T47D (cell line): ENCODE results near the gene PLCG2.

Source experiments
- DNase-seq, 2 experiments: peaks; one replicate each; pipeline versions ENCODE4 v3.0.0 to v3.0.0-alpha.2; 2011 to 2012; ENCODE audit warnings: low read depth in 1 of 2, low spot score in 1 of 2
- JUND ChIP-seq: IDR thresholded peaks from 2 replicates; pipeline ENCODE4 v1.6.1; 2012; ENCODE audit warnings: low read depth
- in situ Hi-C: cut with HindIII; loops from 2 replicates; pipeline ENCODE4 v1.10.0; 2016; ENCODE audit warnings: low sequenced_read_pairs, low pct_unique_long_range_greater_than_20kb

PLCG2 gene

GRCh38 chr16:81920498-81920897 lies 141.4 kb downstream of the PLCG2 start:
- TF ChIP-seq JUND = no peak
- in situ Hi-C loops = no loop called here
- no peak for DNase-seq

GRCh38 chr16:81921085-81921814 lies 142.2 kb downstream of the PLCG2 start:
- peak in 1 of 2 experiments; percentile 40 for DNase-seq
- TF ChIP-seq JUND = no peak
- in situ Hi-C loops = no loop called here

- in situ Hi-C loops = no loop called here
- DNase-seq = no peak
- no peak for TF ChIP-seq JUND
These were observed 142.9 kb downstream of the PLCG2 start for GRCh38 chr16:81921843-81922584.

GRCh38 chr16:81923296-81923695 lies 144.2 kb downstream of the PLCG2 start:
- in situ Hi-C loops = no loop called here
- TF ChIP-seq JUND = no peak
- DNase-seq = no peak

GRCh38 chr16:81925016-81925415 lies 145.9 kb downstream of the PLCG2 start:
- TF ChIP-seq JUND = no peak
- in situ Hi-C loops = no loop called here

GRCh38 chr16:81926036-81926435 lies 146.9 kb downstream of the PLCG2 start:
- no peak for TF ChIP-seq JUND
- DNase-seq = no peak
- in situ Hi-C loops = no loop called here

More at GRCh38 chr16:81925016-81925415, 145.9 kb downstream of the PLCG2 start:
- DNase-seq = peak in 1 of 2 experiments; percentile 10

GRCh38 chr16:81927561-81928185 lies 148.6 kb downstream of the PLCG2 start:
- no peak for TF ChIP-seq JUND
- in situ Hi-C loops = no loop called here
- no peak for DNase-seq

GRCh38 chr16:81928271-81928918 lies 149.3 kb downstream of the PLCG2 start:
- in situ Hi-C loops = no loop called here
- no peak for TF ChIP-seq JUND
- DNase-seq = no peak

GRCh38 chr16:81928975-81929374 lies 149.9 kb downstream of the PLCG2 start:
- TF ChIP-seq JUND = no peak
- in situ Hi-C loops = no loop called here
- DNase-seq = peak in 1 of 2 experiments; percentile 26

- no peak for TF ChIP-seq JUND
- in situ Hi-C loops = no loop called here
- no peak for DNase-seq
These were observed 150.8 kb downstream of the PLCG2 start for GRCh38 chr16:81929841-81930240.

GRCh38 chr16:81931927-81932326 lies 152.8 kb downstream of the PLCG2 start:
- DNase-seq = no peak
- TF ChIP-seq JUND = no peak
- in situ Hi-C loops = no loop called here

GRCh38 chr16:81932668-81933067 lies 153.6 kb downstream of the PLCG2 start:
- in situ Hi-C loops = no loop called here
- TF ChIP-seq JUND = no peak
- DNase-seq = peak in 1 of 2 experiments; percentile 11
